ENCODE results near the gene TSN. TPM values are rescaled to one million over a fixed set of nuclear protein-coding genes. Genes with fewer than 3 reads are reported as not detected.

The TSN gene
- 67.0 TPM for total RNA-seq

GRCh38 chr2:121755237-121756111, at the start of gene TSN:
Gene TSN, plus strand, starts transcription at chr2:121755651. Its CDS starts 129 bp downstream, at chr2:121755780.

GRCh38 chr2:121736462-121737336, 18.8 kb upstream of the TSN start, which contains the start of gene NIFK:
Gene NIFK, minus strand, starts transcription at chr2:121736875. Its CDS starts 25 bp downstream, at chr2:121736850.

Other genes starting within 250 kb of the TSN start
- gene RNU4ATAC, start 224.8 kb upstream of the TSN start, total RNA-seq: not detected
- gene CLASP1, start 106.2 kb upstream of the TSN start, total RNA-seq: 201 TPM
- 78.8 TPM for gene NIFK, start 18.8 kb upstream of the TSN start, total RNA-seq

All from camera-type eye (tissue), 1 donor.